Fibroblast of lung (primary cell): Measurements from ENCODE around the gene TSC22D2. TPM values are rescaled to one million over a fixed set of nuclear protein-coding genes. Genes with fewer than 3 reads are reported as not detected.

Experiments used
- DNase-seq, 2 donors: peaks; one replicate each; pipeline versions ENCODE4 v3.0.0 to v3.0.0-alpha.2; 2010; ENCODE audit warnings: low read depth in 2 of 2
- H2AFZ ChIP-seq: 2 replicates; pipeline ENCODE4 v1.5.1; 2012; ENCODE audit warnings: low read length, control low read depth, inconsistent platforms
- H3K27ac ChIP-seq: 2 replicates; pipeline ENCODE4 v1.5.1; 2011; ENCODE audit warnings: low read length, control low read depth; ENCODE audit not compliant: insufficient read depth
- H3K27me3 ChIP-seq: 2 replicates; pipeline ENCODE4 v1.5.1; 2011; ENCODE audit warnings: mild to moderate bottlenecking, low read length; ENCODE audit not compliant: control insufficient read depth, insufficient read depth
- H3K36me3 ChIP-seq: 2 replicates; pipeline ENCODE4 v1.5.1; 2011; ENCODE audit warnings: low read length; ENCODE audit not compliant: control insufficient read depth, insufficient read depth
- H3K4me1 ChIP-seq: 2 replicates; pipeline ENCODE4 v1.5.1; 2011; ENCODE audit warnings: low read length; ENCODE audit not compliant: control insufficient read depth, insufficient read depth; ENCODE audit errors: extremely low read depth
- H3K4me2 ChIP-seq: 2 replicates; pipeline ENCODE4 v1.5.1; 2011; ENCODE audit warnings: low read length, control low read depth; ENCODE audit not compliant: insufficient read depth; ENCODE audit errors: extremely low read depth
- H3K4me3 ChIP-seq, 4 experiments: fragments of 200-600 bp in 1 of 4; sonication (generic) in 1 of 4; replicated peaks in 1 of 4; 2 replicates each; pipeline ENCODE4 v1.5.1; 2011 to 2016; ENCODE audit warnings: low read length in 4 of 4, low read depth in 3 of 4, mild to moderate bottlenecking in 3 of 4, control low read depth in 2 of 4, inconsistent platforms in 1 of 4, mixed read lengths in 1 of 4; ENCODE audit not compliant: insufficient read depth in 1 of 4; ENCODE audit errors: control extremely low read depth in 1 of 4
- H3K79me2 ChIP-seq: 2 replicates; pipeline ENCODE4 v1.5.1; 2012; ENCODE audit warnings: mild to moderate bottlenecking, low read length, inconsistent platforms; ENCODE audit not compliant: control insufficient read depth, insufficient read depth
- H3K9ac ChIP-seq: 2 replicates; pipeline ENCODE4 v1.5.1; 2011; ENCODE audit warnings: mild to moderate bottlenecking, low read length, control low read depth; ENCODE audit not compliant: insufficient read depth
- H3K9me3 ChIP-seq: 2 replicates; pipeline ENCODE4 v1.5.1; 2012; ENCODE audit warnings: low read depth, low read length; ENCODE audit not compliant: control insufficient read depth, insufficient read depth
- H4K20me1 ChIP-seq: 2 replicates; pipeline ENCODE4 v1.5.1; 2011; ENCODE audit warnings: low read length; ENCODE audit not compliant: control insufficient read depth, insufficient read depth; ENCODE audit errors: extremely low read depth
- EZH2 ChIP-seq: IDR thresholded peaks from 2 replicates; pipeline ENCODE4 v1.5.1; 2012; ENCODE audit warnings: low read length, control low read depth, mild to moderate bottlenecking; ENCODE audit errors: missing control alignments
- polyA plus RNA-seq, 2 donors: library from polyadenylated mRNA; depleted of rRNA in 1 of 2; stranded (reverse) in 1 of 2; unstranded in 1 of 2; fragments of >200 nt; gene quantifications; 2 replicates each; pipeline ENCODE4 v1.2.1, GENCODE V29; 2011 to 2012; ENCODE audit warnings: missing spikeins in 1 of 2
- total RNA-seq: library from RNA; depleted of rRNA; stranded (reverse); fragments of >200 nt; gene quantifications from 2 replicates; pipeline ENCODE4 v1.2.1, GENCODE V29; 2014
- TF ChIP-seq, protein P1 (sequence below), 2 donors: IDR thresholded peaks in 1 of 2; conservative IDR thresholded peaks in 1 of 2; 1 replicate in 1 of 2; 2 replicates in 1 of 2; pipeline ENCODE4 v1.5.1; 2011 to 2012; ENCODE audit warnings: low read length in 2 of 2, control low read depth in 1 of 2, inconsistent platforms in 1 of 2, low read depth in 1 of 2, mild to moderate bottlenecking in 1 of 2

TSC22D2 gene
- total and polyA plus RNA-seq, 2 donors (not counting 1 experiment from before 2014, with no cell fraction given) = 23.6 to 29.3 TPM

- H2AFZ ChIP-seq = no peak overlapping the region
- no peak overlapping the region for H3K27ac ChIP-seq
- TF ChIP-seq, protein P1, sequence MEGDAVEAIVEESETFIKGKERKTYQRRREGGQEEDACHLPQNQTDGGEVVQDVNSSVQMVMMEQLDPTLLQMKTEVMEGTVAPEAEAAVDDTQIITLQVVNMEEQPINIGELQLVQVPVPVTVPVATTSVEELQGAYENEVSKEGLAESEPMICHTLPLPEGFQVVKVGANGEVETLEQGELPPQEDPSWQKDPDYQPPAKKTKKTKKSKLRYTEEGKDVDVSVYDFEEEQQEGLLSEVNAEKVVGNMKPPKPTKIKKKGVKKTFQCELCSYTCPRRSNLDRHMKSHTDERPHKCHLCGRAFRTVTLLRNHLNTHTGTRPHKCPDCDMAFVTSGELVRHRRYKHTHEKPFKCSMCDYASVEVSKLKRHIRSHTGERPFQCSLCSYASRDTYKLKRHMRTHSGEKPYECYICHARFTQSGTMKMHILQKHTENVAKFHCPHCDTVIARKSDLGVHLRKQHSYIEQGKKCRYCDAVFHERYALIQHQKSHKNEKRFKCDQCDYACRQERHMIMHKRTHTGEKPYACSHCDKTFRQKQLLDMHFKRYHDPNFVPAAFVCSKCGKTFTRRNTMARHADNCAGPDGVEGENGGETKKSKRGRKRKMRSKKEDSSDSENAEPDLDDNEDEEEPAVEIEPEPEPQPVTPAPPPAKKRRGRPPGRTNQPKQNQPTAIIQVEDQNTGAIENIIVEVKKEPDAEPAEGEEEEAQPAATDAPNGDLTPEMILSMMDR (conservative IDR thresholded peaks at IDR 0.05 in 1 of 2, IDR thresholded peaks at IDR 0.05 in 1 of 2; ENCODE audit: low read depth in 1 of 2, low read length in 2 of 2) = no peak
- no peak for TF ChIP-seq EZH2
- DNase-seq = no peak
- H3K4me3 ChIP-seq = no peak overlapping the region
- H3K36me3 ChIP-seq = no peaks in the 10 kb centered on the region
- H4K20me1 ChIP-seq = no peaks in the 10 kb centered on the region
- H3K4me2 ChIP-seq = no peak overlapping the region
- no peaks in the 10 kb centered on the region for H3K27me3 ChIP-seq
- no peak overlapping the region for H3K9ac ChIP-seq
- H3K79me2 ChIP-seq = no peaks in the 10 kb centered on the region
- no peaks in the 10 kb centered on the region for H3K4me1 ChIP-seq
- H3K9me3 ChIP-seq = no peaks in the 10 kb centered on the region
Observed at GRCh38 chr3:150484410-150484809, 76.3 kb downstream of the TSC22D2 start.

GRCh38 chr3:150488867-150489266 lies 80.8 kb downstream of the TSC22D2 start:
- Histone ChIP-seq H3K27ac (no peak overlapping the region), H3K9me3 (no peaks in the 10 kb centered on the region), H3K4me3 (no peak overlapping the region), H3K27me3 (no peaks in the 10 kb centered on the region), H2AFZ (no peak overlapping the region), H3K9ac (no peak overlapping the region), H3K79me2 (no peaks in the 10 kb centered on the region), H3K4me2 (no peak overlapping the region), H4K20me1 (no peaks in the 10 kb centered on the region), H3K36me3 (no peaks in the 10 kb centered on the region), H3K4me1 (no peaks in the 10 kb centered on the region)
- TF ChIP-seq EZH2 = no peak
- TF ChIP-seq, protein P1 (conservative IDR thresholded peaks at IDR 0.05 in 1 of 2, IDR thresholded peaks at IDR 0.05 in 1 of 2; ENCODE audit: low read depth in 1 of 2, low read length in 2 of 2) = no peak
- DNase-seq = no peak

- H3K27me3 ChIP-seq = no peaks in the 10 kb centered on the region
- no peak overlapping the region for H3K4me3 ChIP-seq
- H2AFZ ChIP-seq = no peak overlapping the region
- H3K27ac ChIP-seq = no peak overlapping the region
- no peaks in the 10 kb centered on the region for H3K4me1 ChIP-seq
- no peaks in the 10 kb centered on the region for H4K20me1 ChIP-seq
- H3K9me3 ChIP-seq = no peaks in the 10 kb centered on the region
- TF ChIP-seq EZH2 = no peak
- TF ChIP-seq, protein P1 (conservative IDR thresholded peaks at IDR 0.05 in 1 of 2, IDR thresholded peaks at IDR 0.05 in 1 of 2; ENCODE audit: low read depth in 1 of 2, low read length in 2 of 2) = no peak
- DNase-seq = no peak
- H3K9ac ChIP-seq = no peak overlapping the region
- no peaks in the 10 kb centered on the region for H3K36me3 ChIP-seq
- no peak overlapping the region for H3K4me2 ChIP-seq
- H3K79me2 ChIP-seq = no peaks in the 10 kb centered on the region
Observed at GRCh38 chr3:150490277-150490986, 82.3 kb downstream of the TSC22D2 start.
